ENCODE data around the gene ADAMTSL2. TPM values are rescaled to one million over a fixed set of nuclear protein-coding genes. Genes with fewer than 3 reads are reported as not detected.

Gene ADAMTSL2
- total RNA-seq, 1 donor from 2014 or later: not detected

GRCh38 chr9:133553123-133553522 lies 18.6 kb downstream of the ADAMTSL2 start:
- TF ChIP-seq CTCF (conservative IDR thresholded peaks at IDR 0.05; ENCODE audit: low read depth, low read length): no peak

GRCh38 chr9:133553973-133554713 lies 19.6 kb downstream of the ADAMTSL2 start:
- no peak for DNase-seq (ENCODE audit: low read depth)
- no peak overlapping the region for H3K4me3 ChIP-seq (ENCODE audit: low read depth, low read length)
- TF ChIP-seq CTCF (conservative IDR thresholded peaks at IDR 0.05; ENCODE audit: low read depth, low read length): no peak

More at GRCh38 chr9:133553123-133553522, 18.6 kb downstream of the ADAMTSL2 start:
- no peak overlapping the region for H3K4me3 ChIP-seq (ENCODE audit: low read depth, low read length)
- no peak for DNase-seq (ENCODE audit: low read depth)

- no peak for TF ChIP-seq CTCF (conservative IDR thresholded peaks at IDR 0.05; ENCODE audit: low read depth, low read length)
- DNase-seq (ENCODE audit: low read depth): no peak
- H3K4me3 ChIP-seq (ENCODE audit: low read depth, low read length): no peak overlapping the region
Observed at GRCh38 chr9:133554729-133555128, 20.2 kb downstream of the ADAMTSL2 start.

- DNase-seq (ENCODE audit: low read depth): no peak
- TF ChIP-seq CTCF (conservative IDR thresholded peaks at IDR 0.05; ENCODE audit: low read depth, low read length): no peak
Observed at GRCh38 chr9:133556354-133556753, 21.9 kb downstream of the ADAMTSL2 start.

GRCh38 chr9:133557581-133557980 lies 23.1 kb downstream of the ADAMTSL2 start:
- no peak overlapping the region for H3K4me3 ChIP-seq (ENCODE audit: low read depth, low read length)
- no peak for DNase-seq (ENCODE audit: low read depth)
- no peak for TF ChIP-seq CTCF (conservative IDR thresholded peaks at IDR 0.05; ENCODE audit: low read depth, low read length)

More at GRCh38 chr9:133556354-133556753, 21.9 kb downstream of the ADAMTSL2 start:
- H3K4me3 ChIP-seq (ENCODE audit: low read depth, low read length): no peak overlapping the region

GRCh38 chr9:133558191-133559126 lies 24.0 kb downstream of the ADAMTSL2 start:
- no peak for TF ChIP-seq CTCF (conservative IDR thresholded peaks at IDR 0.05; ENCODE audit: low read depth, low read length)
- no peak overlapping the region for H3K4me3 ChIP-seq (ENCODE audit: low read depth, low read length)
- DNase-seq (ENCODE audit: low read depth): no peak
